ENCODE data around the gene NSRP1.
"Not testable (repeated sequence)": the region's sequence is repeated elsewhere in the genome, so short reads cannot be mapped to it uniquely, and the experiment has no call there.

NSRP1 gene

GRCh38 chr17:30225112-30225511 lies 108.5 kb downstream of the NSRP1 start:
- DNase-seq: no peak

DNA sequence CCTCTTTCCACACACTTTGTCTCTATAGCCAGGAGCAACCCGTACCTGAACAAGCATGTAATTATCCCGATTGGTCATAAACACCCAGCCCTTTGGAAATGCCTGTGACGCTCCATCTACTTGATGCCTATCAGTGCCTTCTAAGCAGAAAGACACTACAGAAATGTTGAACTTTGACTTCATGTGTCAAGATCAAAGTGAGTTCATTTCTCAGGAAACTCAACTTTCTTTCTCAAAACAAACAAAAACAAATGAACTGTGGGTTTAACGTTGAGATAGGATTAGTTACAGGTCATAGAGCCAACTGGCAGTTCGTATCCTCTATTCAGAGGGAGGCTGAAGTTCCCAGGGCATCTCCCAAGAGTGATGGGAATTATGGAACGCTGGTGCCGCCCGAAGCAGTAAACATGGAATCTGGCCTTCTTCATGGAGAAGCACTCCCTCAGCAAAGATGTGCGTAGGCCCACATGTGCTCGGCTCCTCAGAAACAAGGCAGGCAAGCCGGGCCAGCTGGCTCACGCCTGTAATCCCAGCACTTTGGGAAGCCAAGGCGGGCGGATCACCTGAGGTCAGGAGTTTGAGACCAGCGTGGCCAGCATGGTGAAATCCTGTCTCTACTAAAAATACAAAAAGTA lies 109.4 kb downstream of the NSRP1 start:
- no peak for DNase-seq

DNA sequence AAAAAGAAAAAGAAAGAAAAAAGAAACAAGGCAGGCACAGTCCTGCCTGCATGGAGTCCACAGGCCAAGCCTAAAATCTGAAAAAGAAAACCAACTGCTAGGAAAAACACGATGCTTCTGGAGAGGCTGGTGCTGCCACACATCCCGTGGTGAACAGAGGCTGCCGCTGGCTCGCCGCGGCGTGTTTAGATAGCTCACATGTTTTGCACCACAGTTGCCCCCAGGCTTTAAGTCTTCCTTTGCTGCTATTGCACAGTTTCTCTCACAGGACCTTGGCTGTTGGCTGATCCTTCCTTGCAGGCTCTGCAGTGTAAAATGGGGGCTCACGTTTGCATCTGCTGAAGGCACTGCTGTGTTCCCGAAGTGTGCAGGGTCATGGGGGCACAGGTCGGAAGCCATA lies 110.3 kb downstream of the NSRP1 start:
- no peak for DNase-seq

DNA sequence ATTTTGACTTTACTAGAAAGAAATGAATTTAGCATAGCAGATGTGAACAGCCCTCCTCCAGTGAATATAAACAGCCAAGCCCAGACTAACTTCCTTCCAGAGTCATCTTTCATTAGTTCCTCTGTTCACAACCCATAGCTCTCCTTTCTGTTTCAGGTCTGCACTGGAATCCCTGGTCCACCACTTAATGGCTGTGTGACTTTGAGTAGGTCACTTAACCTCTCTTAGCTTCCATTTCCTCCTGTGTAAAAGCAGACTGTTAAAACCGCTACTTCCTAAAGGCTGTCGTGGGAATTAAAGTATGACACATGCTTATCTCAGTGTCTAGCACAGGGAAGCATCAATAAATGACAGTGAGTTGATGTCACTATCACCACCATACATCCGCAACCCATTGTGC lies 111.4 kb downstream of the NSRP1 start:
- DNase-seq: no peak

DNA sequence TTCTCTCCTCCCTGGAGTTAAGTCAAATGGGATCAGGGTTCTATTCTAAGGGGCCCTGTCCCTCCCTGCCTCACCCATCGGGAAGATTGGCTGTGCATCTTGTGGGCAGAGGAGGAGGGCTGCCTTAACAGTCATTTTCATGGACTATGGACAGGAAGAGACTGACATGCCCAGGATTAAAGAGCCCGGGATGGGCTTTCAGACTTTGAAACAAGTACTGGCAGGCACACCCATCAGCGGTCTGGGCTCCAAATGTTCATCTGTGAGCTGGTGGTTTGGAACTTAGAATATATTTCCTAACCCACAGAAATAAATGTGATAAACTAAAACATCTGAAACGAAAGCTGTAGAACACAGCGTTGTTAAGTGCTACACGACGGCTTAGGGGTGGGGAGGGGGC lies 112.4 kb downstream of the NSRP1 start:
- no peak for DNase-seq

GRCh38 chr17:30230009-30230408 lies 113.4 kb downstream of the NSRP1 start:
- DNase-seq: not testable (repeated sequence)

GRCh38 chr17:30230596-30231125 lies 114.0 kb downstream of the NSRP1 start:
- DNase-seq: no peak

DNA sequence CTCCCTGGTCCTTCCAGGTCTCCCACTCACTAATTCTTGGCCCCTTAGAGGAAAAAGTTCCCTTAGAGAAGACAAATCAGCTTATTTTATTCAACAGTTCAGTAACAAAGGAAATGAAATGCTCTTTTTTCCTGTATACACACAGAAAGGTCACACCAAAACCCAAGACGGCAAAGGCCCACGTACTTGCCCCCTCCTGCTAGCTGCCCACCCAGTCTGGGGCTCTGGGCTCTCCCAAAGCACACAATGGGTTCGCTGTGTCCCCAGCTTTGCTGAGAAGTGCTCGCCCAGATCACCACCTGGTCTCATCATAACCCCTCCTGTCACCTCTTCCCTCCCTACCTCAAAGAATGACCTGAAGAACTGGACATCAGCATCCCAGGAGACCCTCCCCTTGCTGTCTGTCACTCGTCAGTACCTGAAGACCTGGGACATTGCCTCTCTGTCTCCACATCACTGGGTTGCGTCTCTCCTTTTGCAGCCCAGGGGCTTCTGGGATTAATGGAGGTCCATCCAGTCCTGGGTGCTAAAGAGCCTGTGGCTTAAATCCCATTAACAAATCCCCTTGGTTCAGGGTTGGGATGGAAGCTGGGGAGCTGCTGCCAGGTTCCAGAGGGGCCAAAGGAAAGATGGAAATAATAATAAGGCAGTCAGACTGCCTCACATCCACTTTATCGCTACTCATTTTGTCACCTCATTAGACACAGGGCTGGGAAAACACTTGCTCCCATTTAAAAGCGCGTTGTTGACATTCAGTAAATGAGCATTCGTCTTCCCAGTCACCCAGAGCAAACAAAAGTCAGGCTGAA lies 115.6 kb downstream of the NSRP1 start:
- DNase-seq: no peak

GRCh38 chr17:30232824-30233427 lies 116.3 kb downstream of the NSRP1 start:
- DNase-seq: no peak

- no peak for DNase-seq
Observed at GRCh38 chr17:30234296-30234695, 117.7 kb downstream of the NSRP1 start.

GRCh38 chr17:30234964-30235363 lies 118.3 kb downstream of the NSRP1 start:
- no peak for DNase-seq

- DNase-seq: no peak
Observed at GRCh38 chr17:30235386-30236296, 119.0 kb downstream of the NSRP1 start, which contains the start of gene SLC6A4. TSS of gene SLC6A4 (minus strand) at chr17:30235697. CDS start at chr17:30221958, 13,739 bp downstream.

All from midbrain (tissue), 1 donor.